ENCODE data around the gene MYO1D. TPM values are rescaled to one million over a fixed set of nuclear protein-coding genes. Genes with fewer than 3 reads are reported as not detected.

MYO1D gene
- total and polyA plus RNA-seq, 2 of the 13 experiments (the other 11 are each of a cell fraction or from before 2014, with no cell fraction given), result 13.2 to 17.3 TPM

DNA sequence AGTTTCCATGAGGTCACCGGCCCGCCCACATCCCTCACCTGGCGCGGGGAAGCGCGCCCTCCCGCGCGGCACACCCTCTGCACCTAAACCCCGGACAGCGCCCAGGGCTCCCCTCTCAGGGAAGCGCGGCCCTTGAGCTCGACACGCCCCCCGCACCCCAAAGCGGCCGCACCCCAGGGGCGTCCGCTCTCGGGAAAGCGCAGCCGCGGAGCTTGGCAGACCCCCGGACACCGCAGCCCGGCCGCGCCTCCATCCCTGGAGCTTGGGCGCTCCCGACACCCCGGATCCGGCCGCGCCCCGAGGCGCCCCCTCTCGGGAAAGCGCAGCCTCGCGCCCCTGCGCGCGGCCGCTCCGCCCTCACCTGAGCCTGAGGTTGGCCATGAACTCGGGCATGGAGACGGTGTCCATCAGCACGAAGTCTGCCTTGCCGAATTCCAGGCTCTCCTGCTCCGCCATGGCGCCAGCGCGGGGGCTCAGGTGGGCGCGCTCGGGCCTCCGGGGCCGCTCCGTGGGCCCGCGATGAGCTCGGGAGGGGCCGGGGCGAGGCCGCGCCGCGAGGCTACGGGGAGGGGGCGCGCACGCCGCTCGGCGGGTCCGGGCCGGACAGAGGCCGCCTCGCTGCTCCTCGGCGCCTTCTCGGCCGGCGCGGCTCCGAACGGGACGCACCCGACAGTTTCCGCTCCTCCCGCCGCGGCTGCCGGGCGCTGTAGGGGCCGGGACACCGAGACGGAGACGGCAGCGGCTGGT is at the start of gene MYO1D (continued):
- TF ChIP-seq ESRRA (CRISPR knock-in tag; IDR thresholded peaks at IDR 0.05; ENCODE audit: low read depth) (peak; percentile 49; the same call in 1 of the 2 replicates), AGO1 (IDR thresholded peaks at IDR 0.05; ENCODE audit: low read depth, low read length, poor library complexity, severe bottlenecking) (no peak), POLR2G (IDR thresholded peaks at IDR 0.05; ENCODE audit: low read depth, low read length) (peak; percentile 57; the same call in 1 of the 2 replicates), ZNF724P (CRISPR knock-in tag; IDR thresholded peaks at IDR 0.05; ENCODE audit: borderline replicate concordance) (peak; percentile 59; the same call in 1 of the 2 replicates), ZNF451 (CRISPR knock-in tag; IDR thresholded peaks at IDR 0.05) (peak; percentile 31; the same call in 1 of the 2 replicates), ZNF546 (CRISPR knock-in tag; conservative IDR thresholded peaks at IDR 0.05) (peak; percentile 65; the same call in 1 of the 2 replicates), ZNF431 (CRISPR knock-in tag; IDR thresholded peaks at IDR 0.05; ENCODE audit: borderline replicate concordance, low read depth) (0 out of 2 replicates have a peak, but pooled peaks have one; percentile 22), GPN1 (CRISPR knock-in tag; IDR thresholded peaks at IDR 0.05; ENCODE audit: borderline replicate concordance) (no peak), ZNF639 (CRISPR knock-in tag; conservative IDR thresholded peaks at IDR 0.05) (0 out of 2 replicates have a peak, but pooled peaks have one; percentile 16), ZNF609 (CRISPR knock-in tag; IDR thresholded peaks at IDR 0.05; ENCODE audit: borderline replicate concordance) (0 out of 2 replicates have a peak, but pooled peaks have one; percentile 30)
- TF ChIP-seq, protein P1, sequence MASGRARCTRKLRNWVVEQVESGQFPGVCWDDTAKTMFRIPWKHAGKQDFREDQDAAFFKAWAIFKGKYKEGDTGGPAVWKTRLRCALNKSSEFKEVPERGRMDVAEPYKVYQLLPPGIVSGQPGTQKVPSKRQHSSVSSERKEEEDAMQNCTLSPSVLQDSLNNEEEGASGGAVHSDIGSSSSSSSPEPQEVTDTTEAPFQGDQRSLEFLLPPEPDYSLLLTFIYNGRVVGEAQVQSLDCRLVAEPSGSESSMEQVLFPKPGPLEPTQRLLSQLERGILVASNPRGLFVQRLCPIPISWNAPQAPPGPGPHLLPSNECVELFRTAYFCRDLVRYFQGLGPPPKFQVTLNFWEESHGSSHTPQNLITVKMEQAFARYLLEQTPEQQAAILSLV (CRISPR knock-in tag; IDR thresholded peaks at IDR 0.05; ENCODE audit: borderline replicate concordance), result peak; percentile 60; the same call in 1 of the 2 replicates

Measured in HepG2 (cell line).